ENCODE results near the gene HOXA4. TPM values are rescaled to one million over a fixed set of nuclear protein-coding genes. Genes with fewer than 3 reads are reported as not detected.

The HOXA4 gene
- total RNA-seq, 1 experiment from 2014 or later: 1.0 TPM

DNA sequence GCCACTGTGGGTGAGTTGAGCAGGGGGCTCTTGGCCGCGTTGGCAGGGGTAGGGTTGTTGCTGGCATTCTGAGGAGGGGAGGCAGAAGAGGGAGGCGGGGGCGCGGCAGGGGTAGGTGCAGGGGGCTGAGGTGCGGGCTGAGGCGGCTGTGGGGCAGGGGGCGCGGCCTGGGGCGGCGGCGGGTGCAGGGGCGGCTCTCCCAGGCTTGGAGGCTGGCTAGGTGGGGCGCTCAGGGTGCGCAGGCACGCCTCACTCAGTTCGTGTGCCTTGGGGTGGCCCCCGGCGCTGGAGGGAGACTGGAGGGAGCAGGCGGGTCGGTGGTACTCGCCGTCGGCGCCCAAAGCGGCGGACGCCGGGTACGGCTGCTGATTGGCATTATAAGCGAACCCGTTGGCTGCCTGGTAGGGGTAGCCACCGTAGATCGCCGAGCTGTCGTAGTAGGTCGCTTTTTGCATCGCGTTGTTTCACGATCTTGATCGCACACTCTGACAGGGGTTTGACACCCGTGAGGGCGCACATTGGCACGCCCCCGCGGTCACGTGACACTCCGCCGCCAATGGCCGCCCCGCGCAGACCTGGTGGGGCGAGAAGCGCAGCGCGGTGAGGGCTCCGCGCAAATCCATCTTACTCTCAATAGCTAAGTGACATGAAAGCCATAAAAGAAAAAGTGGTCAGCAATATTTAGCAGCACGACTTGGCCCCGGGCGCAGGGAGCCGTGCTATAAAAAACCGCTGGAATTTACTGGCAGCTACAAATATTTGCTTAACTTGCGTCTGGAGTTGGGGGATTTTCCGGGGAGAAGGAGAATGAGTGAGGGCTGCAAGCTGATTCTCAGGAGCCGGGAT, 20.1 kb downstream of the HOXA4 start:
- BruUV-seq (replicated peaks): no TSS peak
- intact Hi-C loops (cut with micrococcal nuclease; ENCODE audit: unreplicated experiment): no loop called here
- Mint-ChIP-seq H3K36me3 (ENCODE audit: insufficient read depth, unreplicated experiment) (peaks cover 33% of the 10 kb centered on the region), H3K4me3 (ENCODE audit: low read depth, unreplicated experiment) (peak overlapping the region; percentile 78), H3K27ac (ENCODE audit: unreplicated experiment) (peak overlapping the region; percentile 72), H3K9me3 (ENCODE audit: low read depth, unreplicated experiment) (no peaks in the 10 kb centered on the region), H3K4me1 (ENCODE audit: low read depth, unreplicated experiment) (peaks cover 40% of the 10 kb centered on the region), H3K27me3 (ENCODE audit: unreplicated experiment) (no peaks in the 10 kb centered on the region)
- CTCF ChIA-PET: interaction anchor here (1.8 kb wide), 1 partner anchor 11 kb away, joined by 5 read pairs; no protein-coding TSS in a partner anchor
- DNase-seq: no peak
- TF ChIP-seq, protein P1, sequence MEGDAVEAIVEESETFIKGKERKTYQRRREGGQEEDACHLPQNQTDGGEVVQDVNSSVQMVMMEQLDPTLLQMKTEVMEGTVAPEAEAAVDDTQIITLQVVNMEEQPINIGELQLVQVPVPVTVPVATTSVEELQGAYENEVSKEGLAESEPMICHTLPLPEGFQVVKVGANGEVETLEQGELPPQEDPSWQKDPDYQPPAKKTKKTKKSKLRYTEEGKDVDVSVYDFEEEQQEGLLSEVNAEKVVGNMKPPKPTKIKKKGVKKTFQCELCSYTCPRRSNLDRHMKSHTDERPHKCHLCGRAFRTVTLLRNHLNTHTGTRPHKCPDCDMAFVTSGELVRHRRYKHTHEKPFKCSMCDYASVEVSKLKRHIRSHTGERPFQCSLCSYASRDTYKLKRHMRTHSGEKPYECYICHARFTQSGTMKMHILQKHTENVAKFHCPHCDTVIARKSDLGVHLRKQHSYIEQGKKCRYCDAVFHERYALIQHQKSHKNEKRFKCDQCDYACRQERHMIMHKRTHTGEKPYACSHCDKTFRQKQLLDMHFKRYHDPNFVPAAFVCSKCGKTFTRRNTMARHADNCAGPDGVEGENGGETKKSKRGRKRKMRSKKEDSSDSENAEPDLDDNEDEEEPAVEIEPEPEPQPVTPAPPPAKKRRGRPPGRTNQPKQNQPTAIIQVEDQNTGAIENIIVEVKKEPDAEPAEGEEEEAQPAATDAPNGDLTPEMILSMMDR (IDR thresholded peaks at IDR 0.05; ENCODE audit: unreplicated experiment): no peak

DNA sequence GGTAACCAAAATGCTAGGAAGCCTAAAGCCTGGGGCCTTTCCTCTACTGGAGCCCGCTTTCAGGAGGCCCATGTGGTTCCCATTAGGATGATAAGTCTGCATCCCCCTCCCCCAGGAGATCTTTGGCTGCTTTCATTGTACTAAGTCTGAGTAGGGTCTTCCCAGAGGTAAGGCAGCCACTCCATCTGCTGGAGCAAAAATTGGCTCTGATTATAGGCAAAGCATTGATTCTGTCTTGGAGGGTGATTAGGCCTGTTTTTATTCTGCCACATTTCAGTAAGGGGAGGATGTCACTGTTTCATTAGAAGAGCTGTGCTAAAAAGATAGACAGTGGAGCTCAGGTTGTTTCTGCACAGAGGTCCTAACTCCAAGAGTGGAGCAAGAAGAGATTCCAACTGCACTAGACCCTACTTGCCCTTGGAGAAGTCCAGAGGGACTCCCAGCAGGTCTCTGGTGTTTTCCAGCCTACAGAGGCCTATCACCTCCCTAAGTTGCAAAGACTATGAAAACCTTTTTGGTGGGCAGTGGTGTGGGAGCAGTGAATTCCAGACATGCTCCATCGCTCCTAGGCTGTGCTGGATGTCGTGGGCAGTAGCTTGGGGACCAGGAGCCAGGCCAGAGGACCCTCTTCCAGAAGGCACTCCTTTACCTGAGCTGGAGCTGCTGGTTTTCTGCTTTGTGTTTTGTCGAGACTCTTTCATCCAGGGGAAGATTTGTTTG, 20.9 kb downstream of the HOXA4 start:
- no TSS peak for BruUV-seq (replicated peaks)
- DNase-seq: no peak

DNA sequence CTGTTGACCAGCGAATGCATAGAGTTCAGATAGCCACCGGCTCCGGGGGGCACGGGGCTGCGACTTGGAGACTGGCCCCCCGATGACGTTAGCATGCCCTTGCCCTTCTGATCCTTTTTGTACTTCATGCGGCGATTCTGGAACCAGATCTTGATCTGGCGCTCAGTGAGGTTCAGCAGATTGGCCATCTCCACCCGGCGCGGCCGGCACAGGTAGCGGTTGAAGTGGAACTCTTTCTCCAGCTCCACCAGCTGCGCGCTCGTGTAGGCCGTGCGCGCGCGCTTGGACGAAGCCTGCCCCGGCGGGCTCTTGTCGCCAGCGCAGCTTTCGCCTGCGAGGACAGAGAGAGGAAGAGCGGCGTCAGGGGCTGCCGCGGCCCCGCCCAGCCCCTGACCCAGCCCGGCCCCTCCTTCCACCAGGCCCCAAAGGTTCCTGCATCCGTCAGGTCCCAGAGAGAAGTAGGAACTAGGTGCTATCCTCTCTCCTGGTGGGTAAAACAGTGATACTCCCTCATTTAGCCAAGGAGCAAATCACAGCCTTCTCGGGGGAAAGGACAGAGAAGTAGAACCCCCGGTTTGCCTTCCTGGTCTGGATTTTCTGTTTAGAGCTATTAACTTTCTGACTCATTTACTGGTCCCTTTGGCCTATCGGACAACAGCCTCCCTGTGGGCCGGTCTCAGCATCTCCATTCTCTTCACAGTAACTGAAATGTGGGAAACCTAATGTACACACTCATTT, 22.0 kb downstream of the HOXA4 start:
- H3K9me3 Mint-ChIP-seq (ENCODE audit: low read depth, unreplicated experiment): no peaks in the 10 kb centered on the region
- H3K4me1 Mint-ChIP-seq (ENCODE audit: low read depth, unreplicated experiment): peaks cover 35% of the 10 kb centered on the region
- peaks cover 17% of the 10 kb centered on the region for H3K36me3 Mint-ChIP-seq (ENCODE audit: insufficient read depth, unreplicated experiment)
- BruUV-seq (replicated peaks): no TSS peak
- TF ChIP-seq, protein P1 (IDR thresholded peaks at IDR 0.05; ENCODE audit: unreplicated experiment): no peak
- H3K27ac Mint-ChIP-seq (ENCODE audit: unreplicated experiment): no peak overlapping the region
- no peak overlapping the region for H3K4me3 Mint-ChIP-seq (ENCODE audit: low read depth, unreplicated experiment)
- CTCF ChIA-PET: no interaction called here
- no peak for DNase-seq
- H3K27me3 Mint-ChIP-seq (ENCODE audit: unreplicated experiment): peaks cover 13% of the 10 kb centered on the region
- intact Hi-C loops (cut with micrococcal nuclease; ENCODE audit: unreplicated experiment): no loop called here

More for the DNA sequence above, 20.9 kb downstream of the HOXA4 start:
- Mint-ChIP-seq H3K9me3 (ENCODE audit: low read depth, unreplicated experiment) (no peaks in the 10 kb centered on the region), H3K27ac (ENCODE audit: unreplicated experiment) (no peak overlapping the region), H3K36me3 (ENCODE audit: insufficient read depth, unreplicated experiment) (peaks cover 25% of the 10 kb centered on the region), H3K4me3 (ENCODE audit: low read depth, unreplicated experiment) (no peak overlapping the region), H3K27me3 (ENCODE audit: unreplicated experiment) (peaks cover 3% of the 10 kb centered on the region), H3K4me1 (ENCODE audit: low read depth, unreplicated experiment) (peaks cover 34% of the 10 kb centered on the region)
- TF ChIP-seq, protein P1 (IDR thresholded peaks at IDR 0.05; ENCODE audit: unreplicated experiment): no peak
- CTCF ChIA-PET: interaction anchor here (1.8 kb wide), 1 partner anchor 10 kb away, joined by 5 read pairs; no protein-coding TSS in a partner anchor
- intact Hi-C loops (cut with micrococcal nuclease; ENCODE audit: unreplicated experiment): no loop called here
